Measurements from ENCODE around the gene MFRP.

- no peak for TF ChIP-seq CTCF (IDR thresholded peaks at IDR 0.05)
- TF ChIP-seq POLR2A (IDR thresholded peaks at IDR 0.05; ENCODE audit: low read length), result no peak
- peak; percentile 36; the same call in 1 of the 2 replicates for TF ChIP-seq JUNB (IDR thresholded peaks at IDR 0.05)
- TF ChIP-seq JUN (IDR thresholded peaks at IDR 0.05), result peak; percentile 26 to 42; a peak in 1 of 5 replicates
- no peak for TF ChIP-seq KDM1A (IDR thresholded peaks at IDR 0.05; ENCODE audit: low read depth)
- no peak for TF ChIP-seq TP53 (CRISPR knock-in tag; IDR thresholded peaks at IDR 0.05)
- TF ChIP-seq ESRRA (IDR thresholded peaks at IDR 0.05; ENCODE audit: borderline replicate concordance, low read length), result no peak
These were observed 14.7 kb upstream of the MFRP start for GRCh38 chr11:119361056-119361787.

All from A549 (cell line).